ENCODE measurements around the gene IPCEF1. TPM values are rescaled to one million over a fixed set of nuclear protein-coding genes. Genes with fewer than 3 reads are reported as not detected.
"Not testable (repeated sequence)": the region's sequence is repeated elsewhere in the genome, so short reads cannot be mapped to it uniquely, and the experiment has no call there.

IPCEF1 gene
- total RNA-seq, 1 experiment from 2014 or later = 0.52 TPM

DNA sequence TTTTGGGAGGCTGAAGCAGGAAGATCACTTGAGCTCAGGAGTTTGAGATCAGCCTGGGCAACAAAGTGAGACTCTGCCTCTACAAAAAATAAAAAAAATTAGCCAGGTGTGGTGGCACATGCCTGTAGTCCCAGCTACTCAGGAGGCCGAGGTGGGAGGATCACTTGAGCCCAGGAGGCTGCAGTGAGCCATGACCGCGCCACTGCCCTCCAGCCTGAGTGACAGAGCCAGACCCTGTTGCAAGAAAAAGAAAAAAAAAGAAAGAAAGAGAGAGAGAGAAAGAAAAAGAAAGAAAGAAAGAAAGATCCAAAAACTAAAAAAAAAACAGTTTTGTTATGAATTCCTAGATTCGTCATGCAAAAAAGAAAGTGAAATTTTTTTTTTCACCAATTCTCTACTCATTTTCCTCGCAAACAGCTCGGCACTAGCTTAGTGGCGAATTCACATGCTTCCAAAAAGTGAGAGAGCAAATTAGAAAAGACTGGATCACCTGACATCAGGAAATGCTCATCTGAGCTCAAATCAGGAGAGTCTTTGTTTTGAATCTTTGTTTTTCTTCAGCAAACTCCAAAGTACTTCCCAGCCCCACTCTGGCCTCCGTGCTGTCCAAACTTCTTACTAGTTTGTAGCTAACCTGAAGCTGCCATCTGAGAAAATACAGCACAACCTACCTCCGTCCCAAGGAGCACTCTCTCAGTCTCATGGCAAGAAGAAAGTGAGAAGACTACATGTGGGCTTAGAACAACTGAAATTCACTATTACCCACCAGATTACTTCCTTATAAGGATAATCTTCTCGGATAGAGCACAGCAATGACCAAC is 27.0 kb downstream of the IPCEF1 start:
- Mint-ChIP-seq H3K27ac (ENCODE audit: unreplicated experiment) (no peak overlapping the region), H3K4me3 (ENCODE audit: low read depth, unreplicated experiment) (no peak overlapping the region), H3K4me1 (ENCODE audit: low read depth, unreplicated experiment) (no peaks in the 10 kb centered on the region), H3K27me3 (ENCODE audit: unreplicated experiment) (no peaks in the 10 kb centered on the region), H3K36me3 (ENCODE audit: insufficient read depth, unreplicated experiment) (no peaks in the 10 kb centered on the region), H3K9me3 (ENCODE audit: low read depth, unreplicated experiment) (no peaks in the 10 kb centered on the region)
- DNase-seq = no peak
- no peak for TF ChIP-seq CTCF (IDR thresholded peaks at IDR 0.05; ENCODE audit: unreplicated experiment)
- CTCF ChIA-PET = no interaction called here
- no TSS peak for BruUV-seq (replicated peaks)
- intact Hi-C loops (cut with micrococcal nuclease; ENCODE audit: unreplicated experiment) = no loop called here

GRCh38 chr6:154327313-154327712 is 29.3 kb downstream of the IPCEF1 start:
- DNase-seq; H3K27me3 Mint-ChIP-seq (ENCODE audit: unreplicated experiment); H3K4me1 Mint-ChIP-seq (ENCODE audit: low read depth, unreplicated experiment); H3K9me3 Mint-ChIP-seq (ENCODE audit: low read depth, unreplicated experiment); H3K4me3 Mint-ChIP-seq (ENCODE audit: low read depth, unreplicated experiment); H3K36me3 Mint-ChIP-seq (ENCODE audit: insufficient read depth, unreplicated experiment); H3K27ac Mint-ChIP-seq (ENCODE audit: unreplicated experiment); intact Hi-C loops (cut with micrococcal nuclease; ENCODE audit: unreplicated experiment); BruUV-seq (replicated peaks): not testable (repeated sequence)
- CTCF ChIA-PET = interaction anchor here (0.6 kb wide), 1 partner anchor 28 kb away, joined by 3 read pairs; no protein-coding TSS in a partner anchor

DNA sequence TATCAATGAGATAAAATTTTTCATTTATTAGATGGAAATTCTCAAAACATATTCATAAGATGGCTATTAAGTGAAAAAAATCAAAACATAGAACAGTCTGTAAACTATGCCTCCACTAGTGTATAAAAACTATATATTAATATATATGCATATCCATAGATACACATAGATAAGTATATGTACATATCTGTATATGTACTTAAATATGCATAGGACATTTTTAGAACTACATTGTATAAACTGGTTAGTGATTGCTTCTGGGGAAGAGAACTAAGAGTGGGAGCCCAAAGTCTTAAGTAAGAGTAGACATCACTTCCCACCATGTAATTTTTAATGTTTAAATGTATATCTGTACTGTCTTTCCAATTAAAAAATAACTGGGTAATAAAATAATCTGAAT is 31.5 kb downstream of the IPCEF1 start:
- TF ChIP-seq CTCF (IDR thresholded peaks at IDR 0.05; ENCODE audit: unreplicated experiment) = no peak
- H3K9me3 Mint-ChIP-seq (ENCODE audit: low read depth, unreplicated experiment) = no peaks in the 10 kb centered on the region
- CTCF ChIA-PET = no interaction called here
- no TSS peak for BruUV-seq (replicated peaks)
- DNase-seq = no peak
- no peak overlapping the region for H3K27ac Mint-ChIP-seq (ENCODE audit: unreplicated experiment)
- H3K36me3 Mint-ChIP-seq (ENCODE audit: insufficient read depth, unreplicated experiment) = no peaks in the 10 kb centered on the region
- intact Hi-C loops (cut with micrococcal nuclease; ENCODE audit: unreplicated experiment) = no loop called here
- H3K27me3 Mint-ChIP-seq (ENCODE audit: unreplicated experiment) = no peaks in the 10 kb centered on the region
- H3K4me1 Mint-ChIP-seq (ENCODE audit: low read depth, unreplicated experiment) = no peaks in the 10 kb centered on the region
- H3K4me3 Mint-ChIP-seq (ENCODE audit: low read depth, unreplicated experiment) = no peak overlapping the region

DNA sequence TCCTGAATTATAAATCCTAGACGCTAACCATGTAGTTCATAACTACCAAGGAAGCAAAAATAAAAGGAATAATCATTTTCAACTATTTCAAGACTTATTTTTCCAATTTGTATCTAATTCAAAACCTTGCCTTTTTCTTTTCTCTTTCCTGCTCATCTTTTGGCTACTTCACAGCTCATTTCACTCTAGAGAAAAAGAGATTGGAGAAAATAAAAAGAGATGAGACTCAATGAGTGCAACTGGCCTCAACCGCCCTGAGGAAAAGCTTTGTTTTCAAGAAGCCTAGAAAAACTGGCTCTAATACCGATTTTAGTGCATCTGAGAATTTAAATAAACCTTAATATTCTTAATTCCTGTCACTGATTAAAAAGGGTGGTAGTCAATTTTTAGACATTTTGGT is 36.4 kb downstream of the IPCEF1 start:
- Mint-ChIP-seq H3K4me1 (ENCODE audit: low read depth, unreplicated experiment) (no peaks in the 10 kb centered on the region), H3K36me3 (ENCODE audit: insufficient read depth, unreplicated experiment) (no peaks in the 10 kb centered on the region), H3K27me3 (ENCODE audit: unreplicated experiment) (no peaks in the 10 kb centered on the region), H3K4me3 (ENCODE audit: low read depth, unreplicated experiment) (no peak overlapping the region), H3K9me3 (ENCODE audit: low read depth, unreplicated experiment) (no peaks in the 10 kb centered on the region), H3K27ac (ENCODE audit: unreplicated experiment) (no peak overlapping the region)
- intact Hi-C loops (cut with micrococcal nuclease; ENCODE audit: unreplicated experiment) = no loop called here
- no peak for TF ChIP-seq CTCF (IDR thresholded peaks at IDR 0.05; ENCODE audit: unreplicated experiment)
- no peak for DNase-seq
- CTCF ChIA-PET = interaction anchor here (0.6 kb wide), 1 partner anchor 94 kb away, joined by 8 read pairs; no protein-coding TSS in a partner anchor
- BruUV-seq (replicated peaks) = no TSS peak

- Mint-ChIP-seq H3K4me3 (ENCODE audit: low read depth, unreplicated experiment) (no peak overlapping the region), H3K27ac (ENCODE audit: unreplicated experiment) (no peak overlapping the region)
Measured at GRCh38 chr6:154319231-154319858, 37.3 kb downstream of the IPCEF1 start.

More at GRCh38 chr6:154319231-154319858, 37.3 kb downstream of the IPCEF1 start:
- TF ChIP-seq CTCF (IDR thresholded peaks at IDR 0.05; ENCODE audit: unreplicated experiment) = no peak
- Mint-ChIP-seq H3K9me3 (ENCODE audit: low read depth, unreplicated experiment) (no peaks in the 10 kb centered on the region), H3K4me1 (ENCODE audit: low read depth, unreplicated experiment) (no peaks in the 10 kb centered on the region), H3K27me3 (ENCODE audit: unreplicated experiment) (no peaks in the 10 kb centered on the region), H3K36me3 (ENCODE audit: insufficient read depth, unreplicated experiment) (no peaks in the 10 kb centered on the region)
- DNase-seq = no peak
- intact Hi-C loops (cut with micrococcal nuclease; ENCODE audit: unreplicated experiment) = no loop called here
- BruUV-seq (replicated peaks) = no TSS peak
- CTCF ChIA-PET = interaction anchor here (0.6 kb wide), 1 partner anchor 95 kb away, joined by 8 read pairs; no protein-coding TSS in a partner anchor
